OCI-LY1 (cell line): Measurements from ENCODE around the gene CDH23.

Experiments
- H2AFZ ChIP-seq: fragments of 200-600 bp; sonication (generic), shearing (Covaris generic); 2 replicates; pipeline ENCODE4 v1.6.0; 2014; ENCODE audit warnings: antibody characterized with exemption, mild to moderate bottlenecking, low read length
- H3F3A ChIP-seq: fragments of 200-600 bp; sonication (generic), shearing (Covaris generic); 2 replicates; pipeline ENCODE4 v1.6.0; 2014; ENCODE audit warnings: mild to moderate bottlenecking, antibody characterized with exemption, low read length, moderate library complexity; ENCODE audit not compliant: insufficient read depth
- H3K27ac ChIP-seq: fragments of 200-600 bp; sonication (generic); 2 replicates; pipeline ENCODE4 v1.5.1; 2014; ENCODE audit warnings: low read length, mixed run types, mild to moderate bottlenecking, low read depth; ENCODE audit not compliant: poor library complexity, severe bottlenecking
- H3K27me3 ChIP-seq: fragments of 200-600 bp; sonication (generic); 2 replicates; pipeline ENCODE4 v1.6.0; 2014; ENCODE audit warnings: antibody characterized with exemption, mild to moderate bottlenecking, low read length, moderate library complexity; ENCODE audit not compliant: insufficient read depth
- H3K36me3 ChIP-seq: fragments of 200-600 bp; sonication (generic); 2 replicates; pipeline ENCODE4 v1.6.1; 2014; ENCODE audit warnings: mild to moderate bottlenecking, antibody characterized with exemption, low read length, moderate library complexity, mixed read lengths; ENCODE audit not compliant: insufficient read depth
- H3K4me1 ChIP-seq: fragments of 200-600 bp; sonication (generic); 2 replicates; pipeline ENCODE4 v1.5.1; 2014; ENCODE audit warnings: mild to moderate bottlenecking, low read length, moderate library complexity; ENCODE audit not compliant: insufficient read depth, severe bottlenecking
- H3K4me2 ChIP-seq: fragments of 200-600 bp; sonication (generic), shearing (Covaris generic); 2 replicates; pipeline ENCODE4 v1.6.1; 2014; ENCODE audit warnings: low read length
- H3K4me3 ChIP-seq: fragments of 200-600 bp; sonication (generic); 2 replicates; pipeline ENCODE4 v1.5.1; 2014; ENCODE audit warnings: low read length, low read depth, mild to moderate bottlenecking, mixed read lengths; ENCODE audit not compliant: poor library complexity, severe bottlenecking
- H3K79me2 ChIP-seq: fragments of 200-600 bp; shearing (Covaris generic); 2 replicates; pipeline ENCODE4 v1.6.1; 2016; ENCODE audit warnings: mixed run types, low read length, mixed read lengths; ENCODE audit not compliant: insufficient read depth
- H3K9ac ChIP-seq: fragments of 200-600 bp; sonication (generic), shearing (Covaris generic); 2 replicates; pipeline ENCODE4 v1.6.1; 2014; ENCODE audit warnings: mild to moderate bottlenecking, low read length, mixed read lengths
- H3K9me2 ChIP-seq: fragments of 200-600 bp; sonication (generic), shearing (Covaris generic); 2 replicates; pipeline ENCODE4 v1.6.1; 2014; ENCODE audit warnings: low read depth, mild to moderate bottlenecking, low read length, mixed read lengths
- H3K9me3 ChIP-seq: fragments of 200-600 bp; shearing (Covaris generic); 2 replicates; pipeline ENCODE4 v1.6.1; 2014; ENCODE audit warnings: low read length, mixed read lengths
- H4K20me1 ChIP-seq: fragments of 200-600 bp; sonication (generic), shearing (Covaris generic); 2 replicates; pipeline ENCODE4 v1.6.0; 2016; ENCODE audit warnings: mild to moderate bottlenecking, low read length; ENCODE audit not compliant: insufficient read depth
- CTCF ChIP-seq: fragments of 200-600 bp; sonication (generic), shearing (Covaris generic); IDR thresholded peaks from 2 replicates; pipeline ENCODE4 v1.5.1; 2017; ENCODE audit warnings: mild to moderate bottlenecking, antibody characterized with exemption, low read length, moderate library complexity, mixed read lengths
- EZH2 ChIP-seq: fragments of 200-600 bp; sonication (generic), shearing (Covaris generic); IDR thresholded peaks from 2 replicates; pipeline ENCODE4 v1.8.0; 2017; ENCODE audit warnings: borderline replicate concordance, mixed run types, mild to moderate bottlenecking, antibody characterized with exemption, low read length, moderate library complexity, mixed read lengths

Gene CDH23

GRCh38 chr10:71697938-71698709 is 301.4 kb downstream of the CDH23 start:
- H3K9ac ChIP-seq = no peak overlapping the region
- no peaks in the 10 kb centered on the region for H3K9me3 ChIP-seq
- peaks cover 4% of the 10 kb centered on the region for H3K4me1 ChIP-seq
- no peaks in the 10 kb centered on the region for H4K20me1 ChIP-seq
- no peaks in the 10 kb centered on the region for H3K36me3 ChIP-seq
- no peaks in the 10 kb centered on the region for H3K9me2 ChIP-seq
- H3K4me3 ChIP-seq = no peak overlapping the region
- no peak overlapping the region for H3K4me2 ChIP-seq
- peaks cover 5% of the 10 kb centered on the region; the same call in 1 of the 2 replicates for H3K27me3 ChIP-seq
- TF ChIP-seq CTCF (no peak), EZH2 (no peak)
- H3F3A ChIP-seq = no peaks in the 10 kb centered on the region
- no peak overlapping the region for H2AFZ ChIP-seq
- no peaks in the 10 kb centered on the region for H3K79me2 ChIP-seq
- no peak overlapping the region for H3K27ac ChIP-seq

GRCh38 chr10:71698737-71699136 is 302.0 kb downstream of the CDH23 start:
- H4K20me1 ChIP-seq = no peaks in the 10 kb centered on the region
- H3K9me3 ChIP-seq = no peaks in the 10 kb centered on the region
- H3K9me2 ChIP-seq = no peaks in the 10 kb centered on the region
- no peaks in the 10 kb centered on the region for H3K36me3 ChIP-seq
- TF ChIP-seq CTCF = no peak
- no peak for TF ChIP-seq EZH2
- H3K4me3 ChIP-seq = no peak overlapping the region
- no peak overlapping the region for H3K4me2 ChIP-seq
- peaks cover 8% of the 10 kb centered on the region; the same call in 1 of the 2 replicates for H3K27me3 ChIP-seq
- no peak overlapping the region for H3K27ac ChIP-seq
- H3F3A ChIP-seq = no peaks in the 10 kb centered on the region
- H3K4me1 ChIP-seq = peaks cover 4% of the 10 kb centered on the region
- no peak overlapping the region for H3K9ac ChIP-seq
- H3K79me2 ChIP-seq = no peaks in the 10 kb centered on the region
- no peak overlapping the region for H2AFZ ChIP-seq

- no peak overlapping the region for H3K9ac ChIP-seq
Observed at GRCh38 chr10:71700731-71701368, 304.1 kb downstream of the CDH23 start.

More at GRCh38 chr10:71700731-71701368, 304.1 kb downstream of the CDH23 start:
- TF ChIP-seq EZH2 (no peak), CTCF (no peak)
- H3K9me2 ChIP-seq = no peaks in the 10 kb centered on the region
- no peaks in the 10 kb centered on the region for H3K79me2 ChIP-seq
- H4K20me1 ChIP-seq = no peaks in the 10 kb centered on the region
- H3K4me1 ChIP-seq = no peaks in the 10 kb centered on the region
- no peak overlapping the region for H2AFZ ChIP-seq
- no peaks in the 10 kb centered on the region for H3F3A ChIP-seq
- H3K36me3 ChIP-seq = no peaks in the 10 kb centered on the region
- no peak overlapping the region for H3K27ac ChIP-seq
- H3K4me2 ChIP-seq = no peak overlapping the region
- no peaks in the 10 kb centered on the region for H3K9me3 ChIP-seq
- H3K4me3 ChIP-seq = no peak overlapping the region
- H3K27me3 ChIP-seq = peaks cover 8% of the 10 kb centered on the region; the same call in 1 of the 2 replicates
